HepG2 (cell line): ENCODE results near the gene PTGIS. TPM values are rescaled to one million over a fixed set of nuclear protein-coding genes. Genes with fewer than 3 reads are reported as not detected.

Experiments
- DDIT3 ChIP-seq: sonication (generic); formaldehyde crosslinking; IDR thresholded peaks from 2 replicates; pipeline ENCODE4 v1.4.0; 2020; ENCODE audit warnings: mild to moderate bottlenecking, missing genetic modification reagents
- EP300 ChIP-seq, 3 experiments: sonication (generic) in 1 of 3; formaldehyde crosslinking in 1 of 3; IDR thresholded peaks; 2 replicates each; pipeline versions ENCODE4 v1.5.1 to v1.6.1; 2011 to 2020; ENCODE audit warnings: low read depth in 2 of 3, low read length in 2 of 3, borderline replicate concordance in 1 of 3, improper control_type of control experiment in 1 of 3, mild to moderate bottlenecking in 1 of 3, missing genetic modification reagents in 1 of 3, moderate library complexity in 1 of 3
- ISX ChIP-seq: sonication (generic); formaldehyde crosslinking; conservative IDR thresholded peaks from 2 replicates; pipeline ENCODE4 v1.5.0; 2020; ENCODE audit warnings: missing genetic modification reagents
- KMT2A ChIP-seq: sonication (generic); formaldehyde crosslinking; IDR thresholded peaks from 2 replicates; pipeline ENCODE4 v1.4.0; 2020; ENCODE audit warnings: missing genetic modification reagents
- POGK ChIP-seq: sonication (generic); formaldehyde crosslinking; conservative IDR thresholded peaks from 2 replicates; pipeline ENCODE4 v1.8.0; 2022; ENCODE audit warnings: mild to moderate bottlenecking, moderate library complexity, missing genetic modification reagents
- RFX3 ChIP-seq: IDR thresholded peaks from 2 replicates; pipeline ENCODE4 v1.6.1; 2016; ENCODE audit warnings: missing biosample characterization, missing genetic modification reagents
- SIX4 ChIP-seq: sonication (generic); formaldehyde crosslinking; IDR thresholded peaks from 2 replicates; pipeline ENCODE4 v1.4.0; 2020; ENCODE audit warnings: missing genetic modification reagents
- TEAD3 ChIP-seq: optimal IDR thresholded peaks from 2 replicates; pipeline ENCODE3; 2016; ENCODE audit warnings: borderline replicate concordance
- TFAP4 ChIP-seq: sonication (generic); IDR thresholded peaks from 2 replicates; pipeline ENCODE4 v1.6.1; 2016; ENCODE audit warnings: low read depth, borderline replicate concordance
- ZBTB10 ChIP-seq: sonication (generic); formaldehyde crosslinking; IDR thresholded peaks from 2 replicates; pipeline ENCODE4 v1.4.0; 2020; ENCODE audit warnings: missing genetic modification reagents, borderline replicate concordance
- ZBTB3 ChIP-seq: sonication (generic); formaldehyde crosslinking; IDR thresholded peaks from 2 replicates; pipeline ENCODE4 v1.4.0; 2020; ENCODE audit warnings: low read depth, mild to moderate bottlenecking, moderate library complexity, missing genetic modification reagents, borderline replicate concordance
- ZBTB38 ChIP-seq: sonication (generic); formaldehyde crosslinking; IDR thresholded peaks from 2 replicates; pipeline ENCODE4 v1.5.1; 2020; ENCODE audit warnings: mild to moderate bottlenecking, missing genetic modification reagents
- ZBTB43 ChIP-seq: sonication (generic); formaldehyde crosslinking; conservative IDR thresholded peaks from 2 replicates; pipeline ENCODE4 v1.4.0; 2020; ENCODE audit warnings: missing genetic modification reagents
- ZFP1 ChIP-seq: IDR thresholded peaks from 2 replicates; pipeline ENCODE4 v1.6.1; 2016
- ZNF136 ChIP-seq: sonication (generic); formaldehyde crosslinking; IDR thresholded peaks from 2 replicates; pipeline ENCODE4 v1.8.1; 2022; ENCODE audit warnings: low read depth, mild to moderate bottlenecking, moderate library complexity, missing genetic modification reagents
- ZNF225 ChIP-seq: sonication (generic); formaldehyde crosslinking; IDR thresholded peaks from 2 replicates; pipeline ENCODE4 v1.4.0; 2020; ENCODE audit warnings: mild to moderate bottlenecking, missing genetic modification reagents
- ZNF543 ChIP-seq: sonication (generic); formaldehyde crosslinking; IDR thresholded peaks from 2 replicates; pipeline ENCODE4 v1.4.0; 2020; ENCODE audit warnings: mild to moderate bottlenecking, missing genetic modification reagents
- ZNF564 ChIP-seq: sonication (generic); formaldehyde crosslinking; IDR thresholded peaks from 2 replicates; pipeline ENCODE4 v1.8.1; 2023; ENCODE audit warnings: mild to moderate bottlenecking, missing genetic modification reagents
- ZNF616 ChIP-seq: sonication (generic); formaldehyde crosslinking; IDR thresholded peaks from 2 replicates; pipeline ENCODE4 v1.5.0; 2020; ENCODE audit warnings: low read depth, mild to moderate bottlenecking, missing genetic modification reagents
- ZNF713 ChIP-seq: sonication (generic); formaldehyde crosslinking; IDR thresholded peaks from 2 replicates; pipeline ENCODE4 v1.4.0; 2020; ENCODE audit warnings: mild to moderate bottlenecking, missing genetic modification reagents
- ZNF792 ChIP-seq: IDR thresholded peaks from 2 replicates; pipeline ENCODE4 v1.6.1; 2016
- ZNF83 ChIP-seq: sonication (generic); formaldehyde crosslinking; IDR thresholded peaks from 2 replicates; pipeline ENCODE4 v1.4.0; 2020; ENCODE audit warnings: missing genetic modification reagents, mild to moderate bottlenecking, borderline replicate concordance
- polyA plus RNA-seq, 8 experiments: library from polyadenylated mRNA; depleted of rRNA in 3 of 8; stranded (reverse) in 7 of 8; unstranded in 1 of 8; fragments of >200 nt; fragmentation: Illumina TruSeq in 4 of 8; extraction: Trizol in 4 of 8; gene quantifications; 2 replicates each; pipeline versions ENCODE4 v1.2.1 to v1.2.3, GENCODE V29; 2011 to 2016; ENCODE audit warnings: low read depth in 4 of 8, missing spikeins in 1 of 8, mixed read lengths in 1 of 8; ENCODE audit not compliant: insufficient read depth in 1 of 8
- total RNA-seq, 5 experiments: library from RNA; depleted of rRNA; stranded (reverse); fragments of >200 nt; fragmentation: Illumina TruSeq; extraction: Trizol; gene quantifications; 2 replicates each; pipeline ENCODE4 v1.2.3, GENCODE V29; 2016; ENCODE audit warnings: low read depth in 1 of 5

Gene PTGIS
- total and polyA plus RNA-seq, 2 of the 13 experiments (the other 11 are each of a cell fraction or from before 2014, with no cell fraction given), result not detected

GRCh38 chr20:49610691-49611538, 43.0 kb upstream of the PTGIS start (continued):
- TF ChIP-seq ZBTB10 (CRISPR knock-in tag) (no peak; the same call in 1 of the 2 replicates), ZNF792 (CRISPR knock-in tag) (peak; percentile 83), RFX3 (CRISPR knock-in tag) (no peak), ZNF543 (CRISPR knock-in tag) (peak; percentile 78), ZBTB43 (CRISPR knock-in tag) (peak; percentile 50; the same call in 1 of the 2 replicates), ZNF225 (CRISPR knock-in tag) (peak; percentile 92; the same call in 1 of the 2 replicates), ZNF616 (CRISPR knock-in tag) (peak; percentile 63; the same call in 1 of the 2 replicates), TFAP4 (peak; percentile 14; the same call in 1 of the 2 replicates), DDIT3 (no peak), ZNF713 (CRISPR knock-in tag) (peak; percentile 97), ZNF136 (CRISPR knock-in tag) (peak; percentile 97), KMT2A (CRISPR knock-in tag) (peak; percentile 75), ZNF564 (CRISPR knock-in tag) (0 out of 2 replicates have a peak, but pooled peaks have one; percentile 62), ZBTB38 (CRISPR knock-in tag) (peak; percentile 95), ISX (CRISPR knock-in tag) (no peak), EP300 (IDR thresholded peaks at IDR 0.05; ENCODE audit: low read depth in 2 of 2, low read length in 2 of 2) (peak; percentile 3 to 54; a peak in 1 of 4 replicates), EP300 (CRISPR knock-in tag; IDR thresholded peaks at IDR 0.05; ENCODE audit: borderline replicate concordance) (0 out of 2 replicates have a peak, but pooled peaks have one; percentile 37), TEAD3 (peak; percentile 84), ZNF83 (peak; percentile 86; the same call in 1 of the 2 replicates), ZFP1 (CRISPR knock-in tag) (peak; percentile 61; the same call in 1 of the 2 replicates), ZBTB3 (0 out of 2 replicates have a peak, but pooled peaks have one; percentile 80), POGK (CRISPR knock-in tag) (peak; percentile 94), SIX4 (CRISPR knock-in tag) (no peak)
